PFSK-1 (cell line): Measurements from ENCODE around the gene DGKG.

Experiments used
- FOXP2 ChIP-seq: optimal IDR thresholded peaks from 2 replicates; pipeline ENCODE3; 2011; ENCODE audit warnings: borderline replicate concordance, control low read depth, inconsistent platforms; ENCODE audit not compliant: insufficient read depth; ENCODE audit errors: extremely low read length, extremely low read depth
- POLR2AphosphoS5 ChIP-seq: IDR thresholded peaks from 2 replicates; pipeline ENCODE4 v1.6.1; 2012; ENCODE audit warnings: low read depth, mild to moderate bottlenecking, control low read depth, low read length, moderate library complexity
- SIN3A ChIP-seq: IDR thresholded peaks from 2 replicates; pipeline ENCODE4 v1.6.1; 2012; ENCODE audit warnings: mild to moderate bottlenecking, low read length, moderate library complexity, borderline replicate concordance; ENCODE audit not compliant: insufficient read depth
- TAF1 ChIP-seq: IDR thresholded peaks from 2 replicates; pipeline ENCODE4 v1.6.1; 2012; ENCODE audit warnings: low read length, control low read depth, borderline replicate concordance; ENCODE audit not compliant: insufficient read depth
- TF ChIP-seq, protein P1 (sequence below), 2 experiments: IDR thresholded peaks; 2 replicates each; pipeline versions ENCODE4 v1.6.1 to v1.8.0; 2011 to 2012; ENCODE audit warnings: low read depth in 2 of 2, low read length in 2 of 2, control low read depth in 1 of 2, inconsistent platforms in 1 of 2, mild to moderate bottlenecking in 1 of 2, moderate library complexity in 1 of 2; ENCODE audit not compliant: insufficient read depth in 1 of 2

DGKG gene

DNA sequence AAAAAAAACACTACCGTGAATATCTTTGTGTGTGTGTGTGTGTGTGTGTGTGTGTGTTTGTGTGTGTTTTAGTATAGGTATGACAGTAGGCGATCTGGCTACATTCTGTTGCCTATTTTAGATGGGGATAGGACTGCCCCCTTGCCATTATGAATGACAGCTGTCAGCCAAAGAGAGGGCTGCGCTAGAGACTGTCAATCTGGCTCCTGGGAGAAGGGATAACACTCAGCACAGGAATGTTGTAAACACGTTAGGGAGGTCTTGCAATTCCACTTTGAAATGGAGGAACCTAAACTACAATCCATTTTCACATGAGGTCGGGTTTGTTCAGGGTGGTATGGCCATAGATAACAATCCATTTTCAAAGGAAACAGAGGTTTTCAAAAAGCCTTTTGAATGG is 239.0 kb downstream of the DGKG start:
- TF ChIP-seq TAF1 (no peak), POLR2AphosphoS5 (no peak), SIN3A (no peak), FOXP2 (no peak)
- TF ChIP-seq, protein P1, sequence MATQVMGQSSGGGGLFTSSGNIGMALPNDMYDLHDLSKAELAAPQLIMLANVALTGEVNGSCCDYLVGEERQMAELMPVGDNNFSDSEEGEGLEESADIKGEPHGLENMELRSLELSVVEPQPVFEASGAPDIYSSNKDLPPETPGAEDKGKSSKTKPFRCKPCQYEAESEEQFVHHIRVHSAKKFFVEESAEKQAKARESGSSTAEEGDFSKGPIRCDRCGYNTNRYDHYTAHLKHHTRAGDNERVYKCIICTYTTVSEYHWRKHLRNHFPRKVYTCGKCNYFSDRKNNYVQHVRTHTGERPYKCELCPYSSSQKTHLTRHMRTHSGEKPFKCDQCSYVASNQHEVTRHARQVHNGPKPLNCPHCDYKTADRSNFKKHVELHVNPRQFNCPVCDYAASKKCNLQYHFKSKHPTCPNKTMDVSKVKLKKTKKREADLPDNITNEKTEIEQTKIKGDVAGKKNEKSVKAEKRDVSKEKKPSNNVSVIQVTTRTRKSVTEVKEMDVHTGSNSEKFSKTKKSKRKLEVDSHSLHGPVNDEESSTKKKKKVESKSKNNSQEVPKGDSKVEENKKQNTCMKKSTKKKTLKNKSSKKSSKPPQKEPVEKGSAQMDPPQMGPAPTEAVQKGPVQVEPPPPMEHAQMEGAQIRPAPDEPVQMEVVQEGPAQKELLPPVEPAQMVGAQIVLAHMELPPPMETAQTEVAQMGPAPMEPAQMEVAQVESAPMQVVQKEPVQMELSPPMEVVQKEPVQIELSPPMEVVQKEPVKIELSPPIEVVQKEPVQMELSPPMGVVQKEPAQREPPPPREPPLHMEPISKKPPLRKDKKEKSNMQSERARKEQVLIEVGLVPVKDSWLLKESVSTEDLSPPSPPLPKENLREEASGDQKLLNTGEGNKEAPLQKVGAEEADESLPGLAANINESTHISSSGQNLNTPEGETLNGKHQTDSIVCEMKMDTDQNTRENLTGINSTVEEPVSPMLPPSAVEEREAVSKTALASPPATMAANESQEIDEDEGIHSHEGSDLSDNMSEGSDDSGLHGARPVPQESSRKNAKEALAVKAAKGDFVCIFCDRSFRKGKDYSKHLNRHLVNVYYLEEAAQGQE (IDR thresholded peaks at IDR 0.05; ENCODE audit: insufficient read depth in 1 of 2, low read depth in 2 of 2, low read length in 2 of 2), result no peak

DNA sequence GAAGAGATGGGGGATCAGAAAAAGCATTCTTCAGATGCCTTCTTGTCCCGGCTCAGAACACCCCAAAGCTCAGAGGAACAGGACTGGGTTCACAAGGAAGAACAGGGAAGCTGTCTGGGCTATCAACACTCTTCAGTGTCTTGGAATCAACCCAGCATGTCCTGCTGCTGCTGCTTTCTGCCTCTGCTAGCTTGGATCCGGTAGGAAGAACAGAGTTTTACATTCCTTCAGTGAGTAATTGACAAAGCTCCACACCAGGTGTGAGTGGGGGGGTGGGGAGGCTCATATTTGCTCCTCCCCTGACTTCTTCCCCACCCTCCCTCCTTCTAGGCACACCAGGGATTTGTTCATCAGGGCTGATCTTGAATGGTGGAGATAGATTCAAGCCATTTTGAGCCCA is 240.1 kb downstream of the DGKG start:
- TF ChIP-seq FOXP2 (no peak), TAF1 (no peak), SIN3A (no peak), POLR2AphosphoS5 (no peak)
- TF ChIP-seq, protein P1 (IDR thresholded peaks at IDR 0.05; ENCODE audit: insufficient read depth in 1 of 2, low read depth in 2 of 2, low read length in 2 of 2), result no peak

DNA sequence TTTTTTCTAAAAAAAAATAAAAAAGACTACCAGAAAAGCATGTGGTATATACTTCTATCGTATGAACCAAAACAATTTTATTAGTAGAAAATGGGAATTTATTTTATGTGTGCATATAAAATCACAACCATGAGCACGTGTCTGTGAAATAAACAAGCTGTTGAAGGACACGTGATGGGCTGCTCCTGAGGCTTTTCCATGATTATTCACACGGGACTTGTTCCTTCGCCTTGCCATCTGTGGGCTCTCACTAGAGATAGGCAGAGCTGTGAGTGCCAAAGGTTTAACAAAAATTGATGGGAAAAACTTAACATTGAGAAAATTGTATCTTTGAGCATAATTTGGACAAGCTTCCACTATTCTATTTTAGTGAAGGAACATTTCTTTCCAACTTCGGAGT is 240.8 kb downstream of the DGKG start:
- TF ChIP-seq SIN3A (no peak), TAF1 (no peak)

DNA sequence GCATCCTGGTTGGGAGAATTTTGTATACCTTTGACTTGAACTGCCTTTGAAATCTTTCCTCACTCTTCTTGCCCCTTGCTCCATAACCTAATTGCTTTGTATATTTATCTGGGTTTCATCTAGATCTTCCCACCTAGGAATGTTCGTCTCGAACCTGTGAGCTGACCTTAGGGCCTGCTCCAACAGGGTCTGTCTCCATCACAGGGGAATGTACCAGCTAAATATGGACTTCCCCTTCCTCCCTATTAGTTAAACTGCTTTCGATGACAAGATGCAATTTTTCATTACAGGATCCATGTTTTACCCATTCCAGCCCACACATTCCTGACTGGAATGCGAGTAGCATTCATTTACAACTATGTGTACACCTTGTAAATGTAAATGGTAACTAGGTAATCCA is 242.5 kb downstream of the DGKG start:
- TF ChIP-seq SIN3A (no peak), FOXP2 (no peak), TAF1 (no peak), POLR2AphosphoS5 (no peak)
- TF ChIP-seq, protein P1 (IDR thresholded peaks at IDR 0.05; ENCODE audit: insufficient read depth in 1 of 2, low read depth in 2 of 2, low read length in 2 of 2), result no peak

DNA sequence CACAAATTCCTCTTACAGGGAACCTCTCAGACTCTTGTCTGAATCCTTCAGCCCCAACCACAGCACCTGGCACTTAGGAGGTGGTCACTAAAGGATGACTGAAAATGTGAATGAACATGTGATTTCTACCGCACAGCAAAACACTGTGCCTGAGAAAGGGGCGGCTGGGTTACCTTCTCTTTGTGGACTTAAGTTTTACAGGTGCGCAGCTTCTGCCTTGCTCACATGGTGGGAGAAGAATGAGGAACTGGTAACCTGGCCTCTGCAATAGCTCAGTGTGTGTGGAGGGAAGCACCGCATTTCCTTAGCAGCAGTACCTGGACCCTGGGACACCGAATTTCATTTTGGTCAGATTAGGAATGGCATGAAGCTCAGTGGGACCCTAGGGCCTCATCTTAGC is 243.3 kb downstream of the DGKG start:
- TF ChIP-seq FOXP2 (no peak), POLR2AphosphoS5 (no peak), TAF1 (no peak), SIN3A (no peak)
- TF ChIP-seq, protein P1 (IDR thresholded peaks at IDR 0.05; ENCODE audit: insufficient read depth in 1 of 2, low read depth in 2 of 2, low read length in 2 of 2), result no peak
